DND-41 (cell line): Measurements from ENCODE around the gene TSKS.

Experiments
- ATAC-seq: fragments of 200-7000 bp; cut with Tn5 transposase; 3 replicates; pipeline ENCODE4 v1.9.1; 2021; ENCODE audit warnings: low read depth; ENCODE audit not compliant: insufficient read depth
- DNase-seq: peaks from one replicate; pipeline ENCODE4 v3.0.0-alpha.2; 2020
- H2AFZ ChIP-seq: 2 replicates; pipeline ENCODE4 v1.6.0; 2012; ENCODE audit warnings: low read depth, low read length
- H3K27ac ChIP-seq: 2 replicates; pipeline ENCODE4 v1.5.1; 2012; ENCODE audit warnings: low read length, inconsistent platforms
- H3K27me3 ChIP-seq: fragments of 200-600 bp; sonication (generic); 2 replicates; pipeline ENCODE4 v1.6.0; 2012; ENCODE audit warnings: low read length, mild to moderate bottlenecking, inconsistent platforms; ENCODE audit not compliant: insufficient read depth, poor library complexity
- H3K36me3 ChIP-seq: 2 replicates; pipeline ENCODE4 v1.5.1; 2012; ENCODE audit warnings: low read length, inconsistent platforms; ENCODE audit not compliant: insufficient read depth
- H3K4me1 ChIP-seq: 2 replicates; pipeline ENCODE4 v1.5.1; 2012; ENCODE audit warnings: mild to moderate bottlenecking, low read length; ENCODE audit not compliant: insufficient read depth
- H3K4me2 ChIP-seq: 2 replicates; pipeline ENCODE4 v1.6.0; 2012; ENCODE audit warnings: mild to moderate bottlenecking, moderate library complexity, low read length, inconsistent platforms; ENCODE audit not compliant: insufficient read depth
- H3K4me3 ChIP-seq, 2 experiments: fragments of 200-600 bp in 1 of 2; shearing (Covaris generic) in 1 of 2; 2 replicates each; pipeline ENCODE4 v1.5.1; 2012 to 2016; ENCODE audit warnings: inconsistent platforms in 2 of 2, low read length in 2 of 2, mild to moderate bottlenecking in 2 of 2, low read depth in 1 of 2, moderate library complexity in 1 of 2
- H3K79me2 ChIP-seq: 2 replicates; pipeline ENCODE4 v1.6.0; 2012; ENCODE audit warnings: low read length, inconsistent platforms; ENCODE audit not compliant: insufficient read depth
- H3K9ac ChIP-seq: 2 replicates; pipeline ENCODE4 v1.6.0; 2012; ENCODE audit warnings: low read depth, mild to moderate bottlenecking, inconsistent platforms, low read length, moderate library complexity
- H3K9me3 ChIP-seq: 2 replicates; pipeline ENCODE4 v1.5.1; 2012; ENCODE audit warnings: low read length, moderate library complexity, mild to moderate bottlenecking, inconsistent platforms; ENCODE audit not compliant: insufficient read depth, severe bottlenecking
- H4K20me1 ChIP-seq: 2 replicates; pipeline ENCODE4 v1.6.0; 2012; ENCODE audit warnings: low read length; ENCODE audit not compliant: insufficient read depth
- EZH2 ChIP-seq: IDR thresholded peaks from 3 replicates; pipeline ENCODE4 v1.6.1; 2012; ENCODE audit warnings: borderline replicate concordance, low read depth, mild to moderate bottlenecking, moderate library complexity, low read length, inconsistent platforms; ENCODE audit not compliant: severe bottlenecking
- TF ChIP-seq, protein P1 (sequence below): IDR thresholded peaks from 2 replicates; pipeline ENCODE4 v1.5.1; 2012; ENCODE audit warnings: borderline replicate concordance, low read length, moderate library complexity, mild to moderate bottlenecking; ENCODE audit not compliant: poor library complexity, severe bottlenecking; ENCODE audit errors: extremely low read depth

TSKS gene

GRCh38 chr19:49788857-49789256, 25.8 kb upstream of the TSKS start:
- DNase-seq, result no peak

DNA sequence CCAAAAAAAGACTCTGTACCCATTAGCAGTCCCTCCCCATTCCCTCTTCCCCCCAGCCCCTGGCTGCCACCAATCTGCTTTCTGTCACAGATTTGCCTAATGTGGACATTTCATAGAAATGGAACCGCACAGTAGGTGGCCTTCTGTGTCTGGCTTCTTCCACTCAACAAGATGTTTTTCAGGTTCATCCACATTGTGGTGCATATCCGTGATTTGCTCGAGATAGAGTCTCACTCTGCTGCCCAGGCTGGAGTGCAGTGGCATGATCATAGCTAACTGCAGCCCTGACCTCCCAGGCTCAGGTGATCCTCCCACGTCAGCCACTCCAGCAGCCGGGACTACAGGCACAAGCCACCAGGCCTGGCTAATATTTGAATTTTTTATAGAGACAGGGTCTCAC, 24.6 kb upstream of the TSKS start:
- Histone ChIP-seq H3K9me3 (no peaks in the 10 kb centered on the region), H3K27ac (no peak overlapping the region), H3K36me3 (peaks cover 69% of the 10 kb centered on the region), H4K20me1 (peaks cover 8% of the 10 kb centered on the region; the same call in 1 of the 2 replicates), H3K4me2 (no peak overlapping the region), H3K4me3 (no peak overlapping the region), H3K27me3 (no peaks in the 10 kb centered on the region), H2AFZ (no peak overlapping the region), H3K4me1 (no peaks in the 10 kb centered on the region), H3K79me2 (peaks cover 10% of the 10 kb centered on the region; the same call in 1 of the 2 replicates), H3K9ac (no peak overlapping the region)
- DNase-seq (no peak), ATAC-seq (no peak)
- no peak for TF ChIP-seq EZH2
- TF ChIP-seq, protein P1, sequence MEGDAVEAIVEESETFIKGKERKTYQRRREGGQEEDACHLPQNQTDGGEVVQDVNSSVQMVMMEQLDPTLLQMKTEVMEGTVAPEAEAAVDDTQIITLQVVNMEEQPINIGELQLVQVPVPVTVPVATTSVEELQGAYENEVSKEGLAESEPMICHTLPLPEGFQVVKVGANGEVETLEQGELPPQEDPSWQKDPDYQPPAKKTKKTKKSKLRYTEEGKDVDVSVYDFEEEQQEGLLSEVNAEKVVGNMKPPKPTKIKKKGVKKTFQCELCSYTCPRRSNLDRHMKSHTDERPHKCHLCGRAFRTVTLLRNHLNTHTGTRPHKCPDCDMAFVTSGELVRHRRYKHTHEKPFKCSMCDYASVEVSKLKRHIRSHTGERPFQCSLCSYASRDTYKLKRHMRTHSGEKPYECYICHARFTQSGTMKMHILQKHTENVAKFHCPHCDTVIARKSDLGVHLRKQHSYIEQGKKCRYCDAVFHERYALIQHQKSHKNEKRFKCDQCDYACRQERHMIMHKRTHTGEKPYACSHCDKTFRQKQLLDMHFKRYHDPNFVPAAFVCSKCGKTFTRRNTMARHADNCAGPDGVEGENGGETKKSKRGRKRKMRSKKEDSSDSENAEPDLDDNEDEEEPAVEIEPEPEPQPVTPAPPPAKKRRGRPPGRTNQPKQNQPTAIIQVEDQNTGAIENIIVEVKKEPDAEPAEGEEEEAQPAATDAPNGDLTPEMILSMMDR, result no peak

More at GRCh38 chr19:49788857-49789256, 25.8 kb upstream of the TSKS start:
- peaks cover 67% of the 10 kb centered on the region for H3K36me3 ChIP-seq
- H3K27me3 ChIP-seq, result no peaks in the 10 kb centered on the region
- no peak overlapping the region for H3K4me2 ChIP-seq
- H3K9me3 ChIP-seq, result no peaks in the 10 kb centered on the region
- H3K79me2 ChIP-seq, result peaks cover 10% of the 10 kb centered on the region; the same call in 1 of the 2 replicates
- H2AFZ ChIP-seq, result no peak overlapping the region
- ATAC-seq, result no peak
- no peak overlapping the region for H3K9ac ChIP-seq
- no peak overlapping the region for H3K27ac ChIP-seq
- no peaks in the 10 kb centered on the region for H3K4me1 ChIP-seq
- H4K20me1 ChIP-seq, result peaks cover 8% of the 10 kb centered on the region; the same call in 1 of the 2 replicates
- TF ChIP-seq EZH2, result no peak
- TF ChIP-seq, protein P1, result no peak
- H3K4me3 ChIP-seq, result no peak overlapping the region

DNA sequence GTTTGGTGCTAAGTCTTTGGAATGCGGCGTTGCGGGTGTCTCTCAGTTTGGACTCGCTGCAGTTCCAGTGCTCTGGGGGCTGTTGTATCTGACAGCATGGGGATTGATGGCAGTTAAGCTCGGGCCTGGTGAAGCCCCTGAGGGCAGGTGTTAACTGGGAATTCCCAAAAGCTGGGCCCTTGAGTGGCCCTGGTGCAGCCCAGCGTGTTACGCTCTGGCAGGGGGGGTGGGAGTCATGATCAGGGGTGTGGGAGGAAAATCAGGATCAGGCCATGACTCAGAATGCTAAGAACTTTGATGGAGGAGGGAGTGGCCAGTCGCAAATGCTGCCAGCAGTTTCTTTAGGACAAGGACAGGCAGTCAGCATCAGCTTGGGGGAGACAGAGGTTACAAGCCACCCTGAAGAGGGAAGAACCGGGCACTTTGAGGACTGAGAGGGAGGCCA, 23.3 kb upstream of the TSKS start:
- Histone ChIP-seq H3K9ac (no peak overlapping the region), H3K27ac (no peak overlapping the region), H2AFZ (no peak overlapping the region), H3K27me3 (no peaks in the 10 kb centered on the region), H3K36me3 (peaks cover 63% of the 10 kb centered on the region), H3K4me1 (no peaks in the 10 kb centered on the region), H3K79me2 (peaks cover 10% of the 10 kb centered on the region; the same call in 1 of the 2 replicates), H3K9me3 (no peaks in the 10 kb centered on the region), H4K20me1 (peaks cover 8% of the 10 kb centered on the region; the same call in 1 of the 2 replicates), H3K4me2 (no peak overlapping the region), H3K4me3 (no peak overlapping the region)
- ATAC-seq, result no peak
- TF ChIP-seq, protein P1, result no peak
- TF ChIP-seq EZH2, result no peak
- DNase-seq, result no peak

DNA sequence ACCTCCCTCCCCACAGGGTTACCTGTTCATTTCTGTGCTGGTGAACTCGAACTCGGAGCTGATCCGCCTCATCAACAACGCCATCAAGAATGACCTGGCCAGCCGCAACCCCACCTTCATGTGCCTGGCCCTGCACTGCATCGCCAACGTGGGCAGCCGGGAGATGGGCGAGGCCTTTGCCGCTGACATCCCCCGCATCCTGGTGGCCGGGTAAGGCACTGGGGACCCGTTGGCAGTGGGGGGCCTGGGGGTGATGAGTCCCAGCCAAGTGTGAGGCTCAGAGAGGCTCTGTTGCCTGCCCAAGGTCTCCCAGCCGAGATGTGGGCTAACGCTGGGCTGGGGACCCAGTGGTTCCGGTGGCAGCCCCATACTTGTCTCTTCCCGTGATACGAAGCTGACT, 19.4 kb upstream of the TSKS start:
- Histone ChIP-seq H3K27ac (no peak overlapping the region), H2AFZ (no peak overlapping the region), H3K4me3 (no peak overlapping the region), H3K4me1 (no peaks in the 10 kb centered on the region), H3K9ac (no peak overlapping the region), H3K4me2 (no peak overlapping the region), H3K27me3 (no peaks in the 10 kb centered on the region), H4K20me1 (peaks cover 3% of the 10 kb centered on the region; the same call in 1 of the 2 replicates), H3K79me2 (peaks cover 4% of the 10 kb centered on the region; the same call in 1 of the 2 replicates), H3K9me3 (no peaks in the 10 kb centered on the region), H3K36me3 (peaks cover 36% of the 10 kb centered on the region)
- DNase-seq (no peak), ATAC-seq (no peak)
- no peak for TF ChIP-seq EZH2
- TF ChIP-seq, protein P1, result no peak
